Type B pancreatic cell (in vitro differentiated cells): Measurements from ENCODE around the gene CDKAL1. TPM values are rescaled to one million over a fixed set of nuclear protein-coding genes. Genes with fewer than 3 reads are reported as not detected.
"Not testable (repeated sequence)": the region's sequence is repeated elsewhere in the genome, so short reads cannot be mapped to it uniquely, and the experiment has no call there.

ENCODE experiments used
- DNase-seq: peaks from one replicate; pipeline ENCODE4 v3.0.0; 2021; ENCODE audit warnings: mixed read lengths; ENCODE audit not compliant: unreplicated experiment; ENCODE audit errors: extremely low spot score
- H3K27ac Mint-ChIP-seq: 2 replicates; pipeline ENCODE4 v1.8.0; 2021; ENCODE audit warnings: mild to moderate bottlenecking, mixed read lengths
- H3K27me3 Mint-ChIP-seq: 2 replicates; pipeline ENCODE4 v1.8.0; 2021; ENCODE audit warnings: mixed read lengths
- H3K36me3 Mint-ChIP-seq: 2 replicates; pipeline ENCODE4 v1.8.0; 2021; ENCODE audit warnings: mixed read lengths
- H3K4me1 Mint-ChIP-seq: one replicate; pipeline ENCODE4 v1.8.0; 2021; ENCODE audit warnings: mixed read lengths; ENCODE audit not compliant: unreplicated experiment
- H3K4me3 Mint-ChIP-seq: 2 replicates; pipeline ENCODE4 v1.8.0; 2021; ENCODE audit warnings: mild to moderate bottlenecking, mixed read lengths
- H3K9me3 Mint-ChIP-seq: 2 replicates; pipeline ENCODE4 v1.8.0; 2021; ENCODE audit warnings: mixed read lengths
- total RNA-seq: library from RNA; stranded (reverse); gene quantifications from 2 replicates; pipeline ENCODE4 v1.2.1, GENCODE V29; 2021; ENCODE audit warnings: low replicate concordance
- TF ChIP-seq, protein P1 (sequence below): fragments of 200-600 bp; sonication (generic); conservative IDR thresholded peaks from 2 replicates; pipeline ENCODE4 v1.5.0; 2021; ENCODE audit warnings: antibody characterized with exemption, mild to moderate bottlenecking

The CDKAL1 gene
- total RNA-seq, 1 donor from 2014 or later: 21.0 TPM

DNA sequence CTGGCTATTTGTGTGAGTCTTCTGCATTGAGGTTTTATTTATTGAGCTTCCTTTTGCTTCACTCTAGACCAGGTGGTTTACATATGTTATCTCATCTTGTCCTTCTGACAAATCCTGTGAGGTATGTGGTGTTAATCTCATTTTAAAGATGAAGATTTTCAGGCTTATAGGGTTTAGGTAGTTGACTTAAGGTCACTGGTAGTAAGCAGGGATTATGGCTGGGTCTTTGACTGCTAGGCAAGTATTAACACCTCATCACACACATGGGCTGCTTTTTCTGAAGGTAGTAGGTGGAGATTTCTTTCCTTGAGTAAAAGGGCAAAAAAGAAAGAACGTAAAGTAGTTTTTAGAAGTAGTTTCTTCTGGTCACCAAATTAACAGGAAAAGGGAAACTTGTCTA lies 72.6 kb downstream of the CDKAL1 start:
- Mint-ChIP-seq H3K4me3 (no peak overlapping the region), H3K4me1 (peaks cover 13% of the 10 kb centered on the region), H3K36me3 (peaks cover 15% of the 10 kb centered on the region), H3K27ac (no peak overlapping the region), H3K9me3 (peaks cover 4% of the 10 kb centered on the region), H3K27me3 (no peaks in the 10 kb centered on the region)
- TF ChIP-seq, protein P1, sequence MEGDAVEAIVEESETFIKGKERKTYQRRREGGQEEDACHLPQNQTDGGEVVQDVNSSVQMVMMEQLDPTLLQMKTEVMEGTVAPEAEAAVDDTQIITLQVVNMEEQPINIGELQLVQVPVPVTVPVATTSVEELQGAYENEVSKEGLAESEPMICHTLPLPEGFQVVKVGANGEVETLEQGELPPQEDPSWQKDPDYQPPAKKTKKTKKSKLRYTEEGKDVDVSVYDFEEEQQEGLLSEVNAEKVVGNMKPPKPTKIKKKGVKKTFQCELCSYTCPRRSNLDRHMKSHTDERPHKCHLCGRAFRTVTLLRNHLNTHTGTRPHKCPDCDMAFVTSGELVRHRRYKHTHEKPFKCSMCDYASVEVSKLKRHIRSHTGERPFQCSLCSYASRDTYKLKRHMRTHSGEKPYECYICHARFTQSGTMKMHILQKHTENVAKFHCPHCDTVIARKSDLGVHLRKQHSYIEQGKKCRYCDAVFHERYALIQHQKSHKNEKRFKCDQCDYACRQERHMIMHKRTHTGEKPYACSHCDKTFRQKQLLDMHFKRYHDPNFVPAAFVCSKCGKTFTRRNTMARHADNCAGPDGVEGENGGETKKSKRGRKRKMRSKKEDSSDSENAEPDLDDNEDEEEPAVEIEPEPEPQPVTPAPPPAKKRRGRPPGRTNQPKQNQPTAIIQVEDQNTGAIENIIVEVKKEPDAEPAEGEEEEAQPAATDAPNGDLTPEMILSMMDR: no peak
- DNase-seq: no peak

DNA sequence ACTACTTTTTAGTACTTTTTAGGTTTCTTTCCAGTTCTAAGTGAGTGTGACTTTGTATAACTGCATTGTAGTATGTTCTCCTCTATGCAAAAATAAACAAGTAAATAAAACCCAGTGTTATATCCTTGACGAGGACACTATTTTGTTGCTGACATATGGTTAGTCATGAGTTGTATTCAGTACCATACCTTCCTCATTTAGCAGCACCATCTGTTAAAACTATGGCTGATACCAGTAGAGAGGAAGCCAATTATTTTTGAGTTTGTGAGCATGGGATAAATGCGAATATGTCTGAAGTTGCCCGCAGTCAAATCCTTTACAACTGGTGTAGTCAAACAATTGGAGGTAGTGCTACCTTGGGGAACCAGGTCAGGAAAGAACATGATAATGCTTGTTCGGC lies 74.1 kb downstream of the CDKAL1 start:
- no peak for DNase-seq
- Mint-ChIP-seq H3K36me3 (peaks cover 16% of the 10 kb centered on the region), H3K4me3 (no peak overlapping the region), H3K9me3 (peaks cover 2% of the 10 kb centered on the region), H3K27ac (no peak overlapping the region), H3K4me1 (peaks cover 8% of the 10 kb centered on the region), H3K27me3 (no peaks in the 10 kb centered on the region)
- TF ChIP-seq, protein P1: no peak

DNA sequence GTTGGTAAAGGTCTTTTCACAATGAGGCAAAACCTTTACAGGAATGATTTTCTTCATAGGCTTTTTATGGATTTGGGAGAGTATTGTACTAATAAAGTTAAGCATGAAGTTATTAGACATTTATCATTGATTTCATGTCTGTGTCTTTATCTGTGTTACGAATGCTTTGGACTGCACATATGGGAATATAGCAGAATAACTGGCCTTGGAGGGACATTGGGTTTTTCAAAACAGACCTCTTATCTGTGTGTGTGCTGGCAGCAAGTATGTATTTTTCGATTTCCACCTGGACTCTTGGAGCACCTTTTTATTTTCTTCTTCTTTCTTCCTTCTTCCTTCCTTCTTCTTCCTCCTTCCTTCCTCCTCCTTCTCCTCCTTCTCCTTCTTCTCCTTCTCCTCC lies 74.6 kb downstream of the CDKAL1 start:
- Mint-ChIP-seq H3K4me1 (peaks cover 8% of the 10 kb centered on the region), H3K4me3 (no peak overlapping the region), H3K36me3 (peaks cover 14% of the 10 kb centered on the region), H3K27me3 (no peaks in the 10 kb centered on the region), H3K9me3 (no peaks in the 10 kb centered on the region), H3K27ac (no peak overlapping the region)
- DNase-seq: no peak
- TF ChIP-seq, protein P1: no peak

DNA sequence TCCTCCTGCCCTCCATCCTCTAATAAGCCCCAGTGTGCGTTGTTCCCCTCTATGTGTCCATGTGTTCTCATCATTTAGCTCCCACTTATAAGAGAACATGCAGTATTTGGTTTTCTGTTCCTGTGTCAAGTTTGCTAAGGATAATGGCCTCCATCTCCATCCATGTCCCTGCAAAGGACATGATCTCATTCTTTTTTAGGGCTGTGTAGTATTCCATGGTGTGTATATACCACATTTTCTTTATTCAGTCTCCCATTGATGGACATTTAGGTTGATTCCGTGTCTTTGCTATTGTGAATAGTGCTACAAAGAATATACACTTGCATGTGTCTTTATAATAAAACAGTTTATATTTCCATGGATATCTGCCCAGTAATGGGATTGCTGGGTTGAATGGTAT lies 75.7 kb downstream of the CDKAL1 start:
- not testable (repeated sequence) for H3K4me1 Mint-ChIP-seq

DNA sequence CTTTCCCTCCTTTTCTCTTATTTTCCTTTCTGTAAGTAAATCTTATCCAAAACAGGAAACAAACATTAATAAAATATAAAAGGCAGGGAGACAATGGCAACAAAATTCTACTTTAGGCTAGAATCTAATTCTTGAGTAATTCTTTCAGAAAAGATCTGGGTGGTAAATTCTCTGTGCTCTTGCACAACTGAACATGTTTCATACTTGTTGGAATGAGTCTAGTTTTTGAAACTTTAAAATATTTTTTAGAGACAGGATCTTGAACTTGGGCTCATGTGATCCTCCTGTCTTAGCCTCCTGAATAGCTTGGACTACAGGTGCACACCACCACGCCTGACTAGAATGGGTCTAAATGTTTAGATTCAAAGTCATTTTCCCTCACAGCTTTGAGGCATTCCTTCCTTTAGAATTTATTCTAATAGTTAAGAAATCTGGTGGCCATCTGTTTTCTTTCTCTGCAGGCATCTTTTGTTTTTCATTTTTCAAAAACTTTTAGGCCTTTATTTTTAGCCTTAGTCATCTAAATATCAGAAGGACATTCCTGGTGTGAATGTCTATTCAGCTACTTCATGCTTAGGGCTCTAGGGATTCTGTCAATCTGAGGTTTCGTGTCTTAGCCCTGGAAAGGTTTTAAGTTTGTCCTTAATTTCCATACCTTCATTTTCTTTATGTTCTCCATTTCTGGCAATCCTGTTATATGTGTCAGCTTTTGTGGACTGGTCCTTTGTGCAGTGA lies 76.5 kb downstream of the CDKAL1 start:
- H3K9me3 Mint-ChIP-seq: no peaks in the 10 kb centered on the region
- H3K27me3 Mint-ChIP-seq: no peaks in the 10 kb centered on the region
- TF ChIP-seq, protein P1: no peak
- no peak overlapping the region for H3K27ac Mint-ChIP-seq
- H3K4me1 Mint-ChIP-seq: peaks cover 2% of the 10 kb centered on the region
- H3K4me3 Mint-ChIP-seq: no peak overlapping the region
- no peak for DNase-seq
- peaks cover 14% of the 10 kb centered on the region for H3K36me3 Mint-ChIP-seq

More for the DNA sequence above, 75.7 kb downstream of the CDKAL1 start:
- DNase-seq, H3K9me3 Mint-ChIP-seq, H3K27ac Mint-ChIP-seq, H3K4me3 Mint-ChIP-seq, H3K27me3 Mint-ChIP-seq: not testable (repeated sequence)
- peaks cover 14% of the 10 kb centered on the region for H3K36me3 Mint-ChIP-seq

DNA sequence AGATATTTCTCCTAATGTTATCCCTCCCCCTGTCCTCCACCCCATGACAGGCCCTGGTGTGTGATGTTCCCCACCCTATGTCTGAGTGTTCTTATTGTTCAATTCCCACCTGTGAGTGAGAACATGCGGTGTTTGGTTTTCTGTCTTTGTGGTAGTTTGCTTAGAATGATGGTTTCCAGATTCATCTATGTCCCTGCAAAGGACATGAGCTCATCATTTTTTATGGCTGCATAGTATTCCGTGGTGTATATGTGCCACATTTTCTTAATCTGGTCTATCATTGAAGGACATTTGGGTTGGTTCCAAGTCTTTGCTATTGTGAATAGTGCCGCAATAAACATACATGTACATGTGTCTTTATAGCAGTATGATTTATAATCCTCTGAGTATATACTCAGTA lies 83.3 kb downstream of the CDKAL1 start:
- H3K4me1 Mint-ChIP-seq, H3K4me3 Mint-ChIP-seq, H3K27ac Mint-ChIP-seq, H3K9me3 Mint-ChIP-seq, H3K36me3 Mint-ChIP-seq, DNase-seq, H3K27me3 Mint-ChIP-seq: not testable (repeated sequence)
